AG10803 (cell line): ENCODE results near the gene HOXD11.

Experiments
- DNase-seq: peaks from one replicate; pipeline ENCODE4 v3.0.0; 2010; ENCODE audit warnings: low read depth
- H3K4me3 ChIP-seq: 2 replicates; pipeline ENCODE4 v1.5.1; 2011; ENCODE audit warnings: mild to moderate bottlenecking, low read length, control low read depth
- TF ChIP-seq, protein P1 (sequence below): conservative IDR thresholded peaks from 2 replicates; pipeline ENCODE4 v1.5.1; 2011; ENCODE audit warnings: mild to moderate bottlenecking, low read length, control low read depth, inconsistent platforms

The HOXD11 gene

DNA sequence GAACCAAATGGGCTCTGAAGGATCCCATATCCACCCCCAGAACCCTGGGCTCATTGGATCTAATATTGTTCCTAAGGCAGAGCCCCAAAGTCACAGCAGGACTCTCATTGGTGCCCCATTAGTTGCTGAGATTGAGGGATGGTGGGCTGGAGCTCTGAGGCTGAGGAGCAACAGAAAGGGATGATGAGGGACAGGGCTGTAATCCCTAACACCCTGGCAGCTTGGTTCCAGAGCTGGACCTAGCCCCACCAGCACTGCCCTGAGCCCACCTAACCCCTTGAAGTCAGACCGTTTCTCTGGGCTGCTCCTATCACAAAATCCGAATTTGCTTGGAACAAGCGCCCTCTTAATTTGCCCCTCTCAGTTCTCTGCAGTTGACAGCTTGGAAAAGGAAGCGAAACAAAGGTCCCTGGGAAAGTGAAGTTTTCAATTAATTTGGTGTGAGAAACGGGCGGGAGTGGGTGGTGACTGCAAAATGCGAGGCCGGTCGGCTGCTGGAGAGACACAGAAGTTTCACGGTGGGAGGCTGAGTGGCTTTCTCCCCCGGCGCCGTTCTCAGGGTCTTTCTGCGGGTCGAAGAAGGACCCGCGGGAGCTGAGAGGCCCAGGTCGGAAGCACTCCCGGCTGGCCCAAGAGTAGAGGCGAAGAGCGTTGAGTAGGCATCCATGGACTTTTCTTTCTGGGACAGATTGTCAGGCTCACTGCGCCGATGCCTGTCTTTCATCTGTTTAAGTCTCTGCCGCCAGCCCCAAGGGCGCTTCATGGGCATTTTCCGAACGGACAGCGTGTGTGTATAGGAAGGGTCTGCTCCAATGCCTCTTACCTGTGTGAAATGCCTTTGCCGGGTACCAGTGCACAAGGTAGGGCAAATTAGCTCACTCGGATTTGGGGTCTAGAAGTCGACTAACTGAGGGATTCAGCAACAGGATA is 15.5 kb upstream of the HOXD11 start:
- DNase-seq: no peak
- no peak overlapping the region for H3K4me3 ChIP-seq
- TF ChIP-seq, protein P1, sequence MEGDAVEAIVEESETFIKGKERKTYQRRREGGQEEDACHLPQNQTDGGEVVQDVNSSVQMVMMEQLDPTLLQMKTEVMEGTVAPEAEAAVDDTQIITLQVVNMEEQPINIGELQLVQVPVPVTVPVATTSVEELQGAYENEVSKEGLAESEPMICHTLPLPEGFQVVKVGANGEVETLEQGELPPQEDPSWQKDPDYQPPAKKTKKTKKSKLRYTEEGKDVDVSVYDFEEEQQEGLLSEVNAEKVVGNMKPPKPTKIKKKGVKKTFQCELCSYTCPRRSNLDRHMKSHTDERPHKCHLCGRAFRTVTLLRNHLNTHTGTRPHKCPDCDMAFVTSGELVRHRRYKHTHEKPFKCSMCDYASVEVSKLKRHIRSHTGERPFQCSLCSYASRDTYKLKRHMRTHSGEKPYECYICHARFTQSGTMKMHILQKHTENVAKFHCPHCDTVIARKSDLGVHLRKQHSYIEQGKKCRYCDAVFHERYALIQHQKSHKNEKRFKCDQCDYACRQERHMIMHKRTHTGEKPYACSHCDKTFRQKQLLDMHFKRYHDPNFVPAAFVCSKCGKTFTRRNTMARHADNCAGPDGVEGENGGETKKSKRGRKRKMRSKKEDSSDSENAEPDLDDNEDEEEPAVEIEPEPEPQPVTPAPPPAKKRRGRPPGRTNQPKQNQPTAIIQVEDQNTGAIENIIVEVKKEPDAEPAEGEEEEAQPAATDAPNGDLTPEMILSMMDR: no peak

DNA sequence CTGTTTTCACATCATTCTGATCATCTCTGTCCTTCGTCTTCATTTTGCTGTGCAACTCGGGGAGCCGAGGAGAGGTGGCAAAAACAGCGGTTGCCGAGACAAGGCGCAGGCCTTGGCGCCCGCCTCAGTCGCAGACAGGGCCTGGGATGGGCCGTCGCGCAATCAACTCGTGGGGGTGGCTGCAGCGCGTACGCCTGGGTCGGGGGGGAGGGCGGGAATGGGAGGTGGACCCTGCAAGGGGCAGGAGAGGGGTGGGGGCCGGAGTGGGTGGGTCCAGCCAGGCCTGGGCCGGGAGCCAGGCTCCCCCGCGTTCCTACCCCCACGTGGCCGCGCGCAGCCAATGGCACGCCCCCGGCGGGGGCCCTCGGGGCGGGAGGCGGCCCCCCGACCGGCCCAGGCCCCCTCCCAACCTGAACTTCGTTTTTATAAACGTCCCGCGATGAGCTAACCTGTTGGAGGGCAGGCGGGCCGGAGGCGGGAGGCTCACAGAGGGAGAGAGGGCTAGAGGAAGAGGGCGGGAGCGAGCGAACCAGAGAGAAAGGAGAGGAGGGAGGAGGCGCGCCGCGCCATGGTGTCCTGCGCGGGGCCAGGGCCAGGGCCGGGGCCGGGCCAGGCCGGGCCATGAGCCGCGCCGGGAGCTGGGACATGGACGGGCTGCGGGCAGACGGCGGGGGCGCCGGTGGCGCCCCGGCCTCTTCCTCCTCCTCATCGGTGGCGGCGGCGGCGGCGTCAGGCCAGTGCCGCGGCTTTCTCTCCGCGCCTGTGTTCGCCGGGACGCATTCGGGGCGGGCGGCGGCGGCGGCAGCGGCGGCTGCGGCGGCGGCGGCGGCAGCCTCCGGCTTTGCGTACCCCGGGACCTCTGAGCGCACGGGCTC is 14.6 kb upstream of the HOXD11 start, which contains the start of gene HOXD13:
TSS of gene HOXD13 (plus strand) at position 452 of the 875 bp plus-strand sequence. CDS start at position 622, 170 bp downstream.
- peak within 1 kb of the TSS; percentile 29 for H3K4me3 ChIP-seq
- no peak for DNase-seq
- TF ChIP-seq, protein P1: no peak

DNA sequence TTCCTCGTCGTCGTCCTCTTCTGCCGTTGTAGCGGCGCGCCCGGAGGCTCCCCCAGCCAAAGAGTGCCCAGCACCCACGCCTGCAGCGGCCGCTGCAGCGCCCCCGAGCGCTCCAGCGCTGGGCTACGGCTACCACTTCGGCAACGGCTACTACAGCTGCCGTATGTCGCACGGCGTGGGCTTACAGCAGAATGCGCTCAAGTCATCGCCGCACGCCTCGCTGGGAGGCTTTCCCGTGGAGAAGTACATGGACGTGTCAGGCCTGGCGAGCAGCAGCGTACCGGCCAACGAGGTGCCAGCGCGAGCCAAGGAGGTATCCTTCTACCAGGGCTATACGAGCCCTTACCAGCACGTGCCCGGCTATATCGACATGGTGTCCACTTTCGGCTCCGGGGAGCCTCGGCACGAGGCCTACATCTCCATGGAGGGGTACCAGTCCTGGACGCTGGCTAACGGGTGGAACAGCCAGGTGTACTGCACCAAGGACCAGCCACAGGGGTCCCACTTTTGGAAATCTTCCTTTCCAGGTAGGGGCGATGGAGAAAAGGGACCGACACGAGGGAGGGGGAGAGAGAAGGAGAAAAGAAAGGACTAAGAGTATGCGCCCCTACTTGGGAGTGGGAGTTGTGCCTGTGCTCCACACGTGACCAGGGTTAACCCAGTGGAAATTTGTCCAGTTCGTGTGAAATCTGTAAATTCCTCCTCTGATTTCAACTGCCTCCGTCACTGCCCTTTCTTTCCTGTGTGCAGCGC is 13.8 kb upstream of the HOXD11 start:
- no peak for DNase-seq
- TF ChIP-seq, protein P1: no peak; the same call in 1 of the 2 replicates
- H3K4me3 ChIP-seq: peak overlapping the region; percentile 29

DNA sequence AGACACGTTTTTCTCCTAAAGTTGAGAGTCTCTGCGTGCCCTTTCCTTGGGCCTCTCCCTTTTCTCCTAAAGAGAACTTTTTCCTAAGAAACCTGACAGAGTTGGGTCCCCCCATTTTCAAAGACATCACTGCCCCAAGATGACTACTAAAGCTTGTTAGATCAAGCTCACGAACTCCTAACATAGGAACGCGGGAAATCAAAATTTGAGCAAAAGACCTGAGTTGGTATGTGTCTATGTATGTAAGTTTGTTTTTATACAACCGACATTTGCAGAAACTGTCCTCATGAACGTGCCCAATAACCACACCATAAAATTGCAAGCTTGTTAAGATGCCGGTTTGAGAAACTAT is 13.2 kb upstream of the HOXD11 start:
- TF ChIP-seq, protein P1: no peak
- DNase-seq: no peak
- no peak overlapping the region for H3K4me3 ChIP-seq

DNA sequence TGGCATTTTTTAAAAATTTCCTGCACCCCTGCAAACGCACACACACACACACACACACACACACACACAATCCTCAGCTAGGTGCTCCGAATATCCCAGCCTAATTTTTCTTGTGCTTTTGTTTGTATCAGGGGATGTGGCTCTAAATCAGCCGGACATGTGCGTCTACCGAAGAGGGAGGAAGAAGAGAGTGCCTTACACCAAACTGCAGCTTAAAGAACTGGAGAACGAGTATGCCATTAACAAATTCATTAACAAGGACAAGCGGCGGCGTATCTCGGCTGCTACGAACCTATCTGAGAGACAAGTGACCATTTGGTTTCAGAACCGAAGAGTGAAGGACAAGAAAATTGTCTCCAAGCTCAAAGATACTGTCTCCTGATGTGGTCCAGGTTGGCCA is 12.7 kb upstream of the HOXD11 start:
- DNase-seq: no peak
- H3K4me3 ChIP-seq: no peak overlapping the region

DNA sequence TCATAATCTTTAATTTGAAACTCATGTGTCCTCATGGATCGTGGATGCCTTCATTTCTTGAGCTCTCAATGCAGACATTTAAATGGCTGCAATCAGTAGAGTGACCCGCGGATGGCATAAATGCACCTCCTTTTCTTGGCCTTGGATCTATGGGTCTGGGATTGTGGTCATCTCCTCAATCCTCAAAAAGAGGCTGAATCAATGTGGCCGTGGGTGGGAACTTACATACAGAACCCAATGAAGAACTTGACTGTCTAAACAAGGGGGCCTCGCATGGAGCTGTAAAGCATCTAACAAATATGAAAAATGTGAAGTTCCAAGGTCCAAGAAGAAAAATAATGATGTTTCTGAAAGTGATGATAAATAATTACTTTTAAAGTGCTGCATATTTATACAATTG is 11.7 kb upstream of the HOXD11 start:
- DNase-seq: no peak
- H3K4me3 ChIP-seq: no peak overlapping the region
- TF ChIP-seq, protein P1: no peak

More for the DNA sequence above, 12.7 kb upstream of the HOXD11 start:
- TF ChIP-seq, protein P1: no peak
